CD14-positive monocyte (primary cell): ENCODE results near the gene TBX19. TPM values are rescaled to one million over a fixed set of nuclear protein-coding genes. Genes with fewer than 3 reads are reported as not detected.

Experiments used
- DNase-seq, 3 donors: peaks; one replicate each; pipeline ENCODE4 v3.0.0-alpha.2; 2011 to 2022
- H2AFZ ChIP-seq: 2 replicates; pipeline ENCODE4 v1.6.0; 2012; ENCODE audit warnings: mild to moderate bottlenecking, low read depth, low read length, inconsistent platforms; ENCODE audit not compliant: insufficient read depth, poor library complexity, severe bottlenecking
- H3K27ac ChIP-seq, 2 donors: 1 replicate in 1 of 2; 2 replicates in 1 of 2; pipeline ENCODE4 v1.5.1; 2012 to 2013; ENCODE audit warnings: low read length in 2 of 2, control low read depth in 1 of 2, inconsistent platforms in 1 of 2, low read depth in 1 of 2, mild to moderate bottlenecking in 1 of 2
- H3K27me3 ChIP-seq, 2 donors: one replicate each; pipeline versions ENCODE4 v1.6.0 to v1.6.1; 2011 to 2013; ENCODE audit warnings: low read length in 2 of 2; ENCODE audit not compliant: control insufficient read depth in 2 of 2, insufficient read depth in 2 of 2
- H3K36me3 ChIP-seq, 2 donors: replicated peaks in 1 of 2; 1 replicate in 1 of 2; 2 replicates in 1 of 2; pipeline versions ENCODE4 v1.5.1 to v1.6.1; 2012 to 2013; ENCODE audit warnings: low read length in 2 of 2, control low read depth in 1 of 2, inconsistent platforms in 1 of 2, mild to moderate bottlenecking in 1 of 2; ENCODE audit not compliant: insufficient read depth in 2 of 2, control insufficient read depth in 1 of 2
- H3K4me1 ChIP-seq, 2 donors: 1 replicate in 1 of 2; 2 replicates in 1 of 2; pipeline versions ENCODE4 v1.5.1 to v1.6.1; 2012 to 2013; ENCODE audit warnings: low read length in 2 of 2, control low read depth in 1 of 2, inconsistent platforms in 1 of 2, mild to moderate bottlenecking in 1 of 2, moderate library complexity in 1 of 2; ENCODE audit not compliant: insufficient read depth in 2 of 2, control insufficient read depth in 1 of 2
- H3K4me2 ChIP-seq: replicated peaks from 2 replicates; pipeline ENCODE3; 2012; ENCODE audit warnings: low read length, moderate library complexity, mild to moderate bottlenecking; ENCODE audit not compliant: poor library complexity, severe bottlenecking; ENCODE audit errors: extremely low read depth
- H3K4me3 ChIP-seq, 3 experiments: fragments of 200-600 bp in 1 of 3; sonication (generic) in 1 of 3; replicated peaks in 1 of 3; 1 replicate in 2 of 3; 2 replicates in 1 of 3; pipeline ENCODE4 v1.5.1; 2011 to 2013; ENCODE audit warnings: low read length in 3 of 3, mild to moderate bottlenecking in 3 of 3, control low read depth in 2 of 3, low read depth in 2 of 3, inconsistent platforms in 1 of 3, moderate library complexity in 1 of 3
- H3K79me2 ChIP-seq: 2 replicates; pipeline ENCODE4 v1.6.0; 2012; ENCODE audit warnings: mild to moderate bottlenecking, control low read depth, inconsistent platforms, low read length, moderate library complexity; ENCODE audit not compliant: insufficient read depth
- H3K9ac ChIP-seq: 2 replicates; pipeline ENCODE4 v1.6.0; 2017; ENCODE audit warnings: low read length, mild to moderate bottlenecking; ENCODE audit not compliant: insufficient read depth, poor library complexity, severe bottlenecking
- H3K9me3 ChIP-seq, 2 donors: replicated peaks in 1 of 2; 1 replicate in 1 of 2; 2 replicates in 1 of 2; pipeline versions ENCODE4 v1.5.1 to v1.6.1; 2012 to 2013; ENCODE audit warnings: low read length in 2 of 2, control low read depth in 1 of 2; ENCODE audit not compliant: control insufficient read depth in 1 of 2, insufficient read depth in 1 of 2
- H4K20me1 ChIP-seq: 2 replicates; pipeline ENCODE4 v1.6.0; 2012; ENCODE audit warnings: mild to moderate bottlenecking, low read length, control low read depth, moderate library complexity; ENCODE audit not compliant: insufficient read depth
- H3K27ac Mint-ChIP-seq, 7 donors: one replicate each; pipeline ENCODE4 v1.8.0; 2020; ENCODE audit warnings: mild to moderate bottlenecking in 7 of 7, mixed read lengths in 7 of 7, moderate library complexity in 6 of 7, inconsistent platforms in 2 of 7
- H3K27me3 Mint-ChIP-seq, 3 donors: one replicate each; pipeline ENCODE4 v1.8.0; 2021 to 2022; ENCODE audit warnings: low read depth in 3 of 3, mild to moderate bottlenecking in 3 of 3, mixed read lengths in 3 of 3, moderate library complexity in 3 of 3, inconsistent platforms in 1 of 3
- H3K36me3 Mint-ChIP-seq, 2 donors: one replicate each; pipeline ENCODE4 v1.8.0; 2020; ENCODE audit warnings: mixed read lengths in 2 of 2, inconsistent platforms in 1 of 2, mild to moderate bottlenecking in 1 of 2
- H3K4me1 Mint-ChIP-seq: one replicate; pipeline ENCODE4 v1.8.0; 2020; ENCODE audit warnings: mild to moderate bottlenecking, mixed read lengths
- H3K4me3 Mint-ChIP-seq, 2 donors: one replicate each; pipeline ENCODE4 v1.8.0; 2020; ENCODE audit warnings: mild to moderate bottlenecking in 2 of 2, mixed read lengths in 2 of 2, moderate library complexity in 1 of 2
- H3K9me3 Mint-ChIP-seq, 7 donors: one replicate each; pipeline ENCODE4 v1.8.0; 2020 to 2022; ENCODE audit warnings: mixed read lengths in 7 of 7, mild to moderate bottlenecking in 6 of 7, moderate library complexity in 6 of 7, inconsistent platforms in 2 of 7
- WGBS: methylation state at CpG from one replicate; pipeline ENCODE4 v1.1.5; 2013; ENCODE audit warnings: missing lambda C conversion rate; ENCODE audit not compliant: insufficient coverage; 5-methylcytosine and 5-hydroxymethylcytosine counted together
- intact Hi-C, 2 donors: fragments of 100-400 bp; cut with micrococcal nuclease; formaldehyde crosslinking; loops; one replicate each; pipeline versions ENCODE4 v1.15.0 to v1.15.1; 2023
- polyA plus RNA-seq, 3 donors: library from polyadenylated mRNA; depleted of rRNA in 1 of 3; unstranded in 2 of 3; stranded (reverse) in 1 of 3; fragments of 300-500 nt in 2 of 3; fragments of >200 nt in 1 of 3; fragmentation: Illumina TruSeq in 2 of 3; gene quantifications; 1 replicate in 2 of 3; 2 replicates in 1 of 3; pipeline ENCODE4 v1.2.3, GENCODE V29; 2012 to 2021
- TF ChIP-seq, protein P1 (sequence below): fragments of 200-600 bp; IDR thresholded peaks from one replicate; pipeline ENCODE4 v1.8.0; 2022; ENCODE audit warnings: antibody characterized with exemption, mild to moderate bottlenecking

TBX19 gene
- polyA plus RNA-seq, 3 donors = 0.65 to 7.6 (median 1.6) TPM

DNA sequence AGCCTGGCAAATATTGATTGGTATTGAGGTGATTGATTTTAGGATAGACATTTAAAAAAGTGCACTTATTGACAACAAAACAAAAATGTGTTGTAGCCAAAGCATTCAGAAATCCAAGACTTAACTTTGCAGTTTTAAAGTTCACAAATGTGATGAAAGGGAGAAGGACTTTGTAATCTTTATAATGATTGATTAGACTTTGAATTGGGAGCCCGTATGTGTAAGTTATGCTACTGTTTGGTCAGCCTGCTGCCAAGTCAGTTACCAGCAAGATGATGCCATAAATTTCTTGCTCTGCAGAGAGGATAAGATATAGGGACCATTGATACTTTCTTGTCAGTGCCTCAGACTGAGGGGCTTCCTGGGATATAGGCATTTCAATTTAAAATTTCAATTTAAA, 39.5 kb downstream of the TBX19 start:
- no peaks in the 10 kb centered on the region for H3K9me3 ChIP-seq
- Mint-ChIP-seq H3K4me1 (no peaks in the 10 kb centered on the region), H3K27ac (no peak overlapping the region), H3K9me3 (peaks cover 0 to 3% (median 0%) of the 10 kb centered on the region in 7 donors), H3K27me3 (no peaks in the 10 kb centered on the region), H3K36me3 (peaks cover 7 to 21% of the 10 kb centered on the region in 2 donors), H3K4me3 (no peak overlapping the region)
- H2AFZ ChIP-seq = no peak overlapping the region
- H3K4me3 ChIP-seq = no peak overlapping the region
- H3K4me2 ChIP-seq = no peak overlapping the region
- intact Hi-C loops = no loop called here
- TF ChIP-seq, protein P1, sequence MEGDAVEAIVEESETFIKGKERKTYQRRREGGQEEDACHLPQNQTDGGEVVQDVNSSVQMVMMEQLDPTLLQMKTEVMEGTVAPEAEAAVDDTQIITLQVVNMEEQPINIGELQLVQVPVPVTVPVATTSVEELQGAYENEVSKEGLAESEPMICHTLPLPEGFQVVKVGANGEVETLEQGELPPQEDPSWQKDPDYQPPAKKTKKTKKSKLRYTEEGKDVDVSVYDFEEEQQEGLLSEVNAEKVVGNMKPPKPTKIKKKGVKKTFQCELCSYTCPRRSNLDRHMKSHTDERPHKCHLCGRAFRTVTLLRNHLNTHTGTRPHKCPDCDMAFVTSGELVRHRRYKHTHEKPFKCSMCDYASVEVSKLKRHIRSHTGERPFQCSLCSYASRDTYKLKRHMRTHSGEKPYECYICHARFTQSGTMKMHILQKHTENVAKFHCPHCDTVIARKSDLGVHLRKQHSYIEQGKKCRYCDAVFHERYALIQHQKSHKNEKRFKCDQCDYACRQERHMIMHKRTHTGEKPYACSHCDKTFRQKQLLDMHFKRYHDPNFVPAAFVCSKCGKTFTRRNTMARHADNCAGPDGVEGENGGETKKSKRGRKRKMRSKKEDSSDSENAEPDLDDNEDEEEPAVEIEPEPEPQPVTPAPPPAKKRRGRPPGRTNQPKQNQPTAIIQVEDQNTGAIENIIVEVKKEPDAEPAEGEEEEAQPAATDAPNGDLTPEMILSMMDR = no peak
- no peaks in the 10 kb centered on the region for H3K36me3 ChIP-seq
- no peaks in the 10 kb centered on the region for H3K27me3 ChIP-seq
- no peak overlapping the region for H3K27ac ChIP-seq
- H3K79me2 ChIP-seq = no peaks in the 10 kb centered on the region
- WGBS = 80% methylated on average over 1 of the region's 1 CpG
- DNase-seq = no peak
- no peaks in the 10 kb centered on the region for H4K20me1 ChIP-seq
- no peak overlapping the region for H3K9ac ChIP-seq
- H3K4me1 ChIP-seq = no peaks in the 10 kb centered on the region

DNA sequence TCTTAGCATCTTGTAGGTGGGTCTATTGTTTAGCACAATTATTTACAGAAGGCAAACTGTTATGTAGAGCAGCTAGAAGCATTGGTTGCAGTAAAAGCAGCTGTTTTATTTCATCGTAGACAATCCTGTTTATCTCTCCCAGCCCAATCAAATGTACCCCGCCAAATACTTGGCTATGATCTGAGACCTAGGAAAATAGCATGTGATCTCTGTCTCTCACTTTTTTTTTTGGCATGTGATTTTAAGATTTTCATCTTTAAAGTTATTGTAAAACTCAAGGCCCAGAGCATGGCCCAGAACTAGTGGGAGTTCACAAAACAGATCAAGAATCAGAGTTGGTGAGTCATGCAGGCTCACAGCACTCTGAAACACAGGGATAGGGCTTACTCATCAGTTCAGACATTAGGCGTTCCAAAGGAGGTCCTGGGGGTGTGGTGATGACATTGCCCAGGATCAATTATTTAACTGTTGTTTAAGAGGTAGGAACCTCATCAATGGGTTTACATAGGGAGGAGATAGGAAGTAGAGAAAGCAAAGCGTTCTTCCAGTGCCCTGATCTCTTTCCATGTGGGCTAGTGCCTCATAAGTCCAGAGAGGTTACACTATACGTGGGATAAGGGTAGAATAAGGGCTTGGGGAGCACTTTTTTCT, 40.2 kb downstream of the TBX19 start:
- Histone ChIP-seq H3K4me2 (no peak overlapping the region), H3K4me1 (no peaks in the 10 kb centered on the region), H4K20me1 (no peaks in the 10 kb centered on the region), H3K36me3 (no peaks in the 10 kb centered on the region), H3K79me2 (no peaks in the 10 kb centered on the region), H3K27ac (no peak overlapping the region), H2AFZ (no peak overlapping the region), H3K9me3 (no peaks in the 10 kb centered on the region), H3K4me3 (no peak overlapping the region), H3K9ac (no peak overlapping the region), H3K27me3 (no peaks in the 10 kb centered on the region)
- TF ChIP-seq, protein P1 = no peak
- Mint-ChIP-seq H3K27ac (no peak overlapping the region), H3K27me3 (no peaks in the 10 kb centered on the region), H3K4me1 (no peaks in the 10 kb centered on the region), H3K4me3 (no peak overlapping the region), H3K36me3 (peaks cover 7 to 19% of the 10 kb centered on the region in 2 donors), H3K9me3 (peaks cover 0 to 3% (median 0%) of the 10 kb centered on the region in 7 donors)
- no peak for DNase-seq
- intact Hi-C loops = no loop called here
- 95% methylated on average over 2 of the region's 5 CpGs for WGBS
